Stimulated activated CD8-positive, alpha-beta memory T cell treated with anti-CD3 and anti-CD28 coated beads, Interleukin-4, amount 100 ng/mL, for 24 hours (primary cell): ENCODE measurements around the gene MC1R.
"Not testable (repeated sequence)": the region's sequence is repeated elsewhere in the genome, so short reads cannot be mapped to it uniquely, and the experiment has no call there.

Source experiments
- DNase-seq: peaks from one replicate; pipeline ENCODE4 v3.0.0-alpha.2; 2020; ENCODE audit warnings: low read depth

Gene MC1R

GRCh38 chr16:89960966-89961365 is 42.3 kb downstream of the MC1R start:
- DNase-seq: no peak

- no peak for DNase-seq
Observed at GRCh38 chr16:89961920-89962319, 43.3 kb downstream of the MC1R start.

DNA sequence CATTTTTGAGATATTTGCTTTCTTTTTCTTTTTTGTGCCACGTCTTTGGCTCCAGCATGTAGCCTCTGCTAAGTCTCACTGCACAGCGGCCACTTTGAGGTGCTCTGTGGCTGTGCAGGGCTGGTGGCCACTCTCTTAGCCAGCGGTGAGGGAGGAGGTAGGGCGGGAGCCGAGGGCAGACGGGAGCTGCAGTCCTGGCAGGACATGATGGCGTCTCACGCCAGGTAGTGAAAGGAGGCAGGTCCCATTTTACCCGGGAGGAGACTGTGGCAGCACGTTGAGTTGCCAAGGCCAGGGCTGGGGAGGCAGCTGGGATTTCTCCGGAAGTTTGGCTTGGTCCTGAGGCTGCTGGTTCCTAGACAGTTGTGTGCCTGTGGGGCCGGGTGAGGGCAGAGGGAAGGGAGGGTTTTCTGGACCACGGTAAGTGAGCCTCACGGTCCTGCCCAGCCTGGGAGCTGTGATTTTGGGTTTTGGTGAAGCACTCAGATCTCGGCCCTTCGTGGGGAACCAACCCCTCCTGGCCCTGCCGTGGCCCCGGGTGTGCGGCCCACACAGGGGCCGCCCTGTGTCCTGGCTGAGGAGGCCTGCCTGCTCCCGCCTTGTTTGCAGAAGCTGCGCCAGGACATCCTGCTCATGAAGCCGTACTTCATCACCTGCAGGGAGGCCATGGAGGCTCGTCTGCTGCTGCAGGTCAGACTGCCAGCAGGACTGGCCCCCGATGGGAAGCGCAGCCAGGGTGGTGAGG is 44.3 kb downstream of the MC1R start:
- no peak for DNase-seq

GRCh38 chr16:89964201-89964600 is 45.5 kb downstream of the MC1R start:
- no peak for DNase-seq

DNA sequence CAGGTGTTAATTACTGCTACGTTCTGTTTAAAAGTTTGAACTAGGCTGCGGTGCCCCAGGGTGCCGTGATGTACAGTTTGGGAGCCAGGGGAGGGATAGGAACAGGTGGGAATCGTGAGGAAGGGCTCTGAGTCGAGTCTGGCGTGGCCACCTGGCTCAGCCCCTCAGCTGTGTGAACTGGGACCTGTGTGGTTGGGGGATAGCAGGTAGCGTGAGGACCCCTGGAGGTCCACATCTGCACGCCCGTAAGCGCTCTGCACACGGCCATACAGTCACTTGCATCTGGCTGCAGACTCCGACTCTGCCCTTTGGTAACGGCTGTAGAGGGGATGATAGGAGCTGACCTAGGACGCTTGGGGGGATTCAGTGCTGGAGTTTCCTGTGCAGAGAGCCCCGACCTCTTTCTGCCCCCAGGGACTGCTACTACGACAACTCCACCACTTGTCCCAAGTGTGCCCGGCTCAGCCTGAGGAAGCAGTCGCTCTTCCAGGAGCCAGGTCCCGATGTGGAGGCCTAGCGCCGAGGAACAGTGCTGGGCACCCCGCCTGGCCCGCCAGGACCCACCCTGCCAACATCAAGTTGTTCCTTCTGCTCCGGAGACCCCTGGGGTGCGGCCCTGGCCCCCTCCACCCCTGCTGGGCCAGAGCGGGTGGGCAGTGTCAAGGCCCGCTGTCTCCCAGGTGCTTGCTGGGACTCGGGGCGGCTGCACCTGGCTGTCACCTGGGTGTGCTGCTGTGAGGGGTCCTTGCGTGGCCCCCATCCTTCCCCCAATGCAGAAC is 47.0 kb downstream of the MC1R start:
- no peak for DNase-seq

DNA sequence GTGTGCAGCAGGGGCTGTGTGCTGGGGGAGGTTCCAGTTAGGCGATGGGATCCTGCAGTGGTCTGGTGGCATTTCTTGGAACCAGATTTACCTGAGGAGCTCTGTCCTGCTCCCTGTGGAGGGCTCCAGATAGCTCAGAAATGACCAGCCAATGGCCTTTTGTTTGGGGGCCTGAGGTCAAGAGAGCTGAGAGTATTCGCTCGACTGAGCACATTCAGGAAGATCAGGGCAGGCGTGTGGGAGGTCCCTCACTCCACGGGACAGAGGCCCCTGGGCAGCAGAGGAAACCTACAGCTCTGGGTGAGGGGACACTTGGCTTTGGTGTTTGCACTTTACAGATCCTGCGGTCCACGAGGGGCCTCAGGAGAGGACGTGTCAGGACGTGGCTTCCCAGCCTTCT is 48.1 kb downstream of the MC1R start:
- no peak for DNase-seq

GRCh38 chr16:89967436-89967835 is 48.8 kb downstream of the MC1R start:
- not testable (repeated sequence) for DNase-seq

DNA sequence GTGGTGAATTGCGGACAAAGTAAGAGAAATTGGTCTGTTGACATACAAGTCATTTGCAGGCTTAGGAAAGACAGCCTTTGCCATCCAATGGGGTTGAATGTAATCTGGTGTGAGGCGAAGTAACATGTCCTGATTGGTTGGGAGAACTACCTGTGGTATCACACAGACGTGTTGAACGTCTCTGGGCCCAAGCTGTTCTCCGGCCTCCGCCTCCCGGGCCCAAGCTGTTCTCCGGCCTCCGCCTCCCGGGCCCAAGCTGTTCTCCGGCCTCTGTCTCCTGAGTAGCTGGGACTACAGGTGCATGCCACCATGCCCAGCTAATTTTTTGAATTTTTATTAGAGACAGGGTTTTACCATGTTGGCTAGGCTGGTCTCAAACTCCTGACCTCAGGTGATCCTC is 49.4 kb downstream of the MC1R start:
- DNase-seq: not testable (repeated sequence)

DNA sequence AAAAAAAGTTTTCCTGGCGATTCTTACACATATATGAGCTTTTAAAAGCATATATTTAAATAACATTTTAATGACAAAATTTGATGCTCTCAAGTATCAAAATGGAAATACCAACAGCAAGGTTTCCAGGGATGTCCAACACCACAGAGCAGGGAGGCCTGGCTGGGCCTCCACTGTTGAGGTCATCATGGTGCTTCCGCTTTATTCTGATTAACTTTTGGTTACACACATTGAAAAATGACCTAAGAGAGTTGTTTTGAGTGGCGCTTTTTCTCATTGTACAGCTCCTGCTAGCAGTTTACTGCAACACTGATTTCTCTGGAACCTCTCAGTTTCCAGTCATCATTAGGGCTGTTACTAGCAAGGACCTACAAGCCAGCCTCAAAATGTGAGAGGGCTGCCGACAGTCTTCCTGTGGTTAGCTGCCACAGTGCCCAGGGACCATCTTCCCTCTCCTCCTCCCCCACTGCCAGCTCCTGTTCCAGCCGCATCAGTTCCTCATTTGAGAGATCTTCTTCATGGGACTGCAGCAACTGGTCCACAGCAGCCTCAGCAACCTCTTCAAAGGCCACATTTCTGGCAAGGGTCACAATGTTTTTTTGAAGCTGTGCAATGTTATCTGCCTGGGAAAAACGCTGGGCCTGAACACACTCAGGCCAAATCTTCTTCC is 51.2 kb downstream of the MC1R start:
- DNase-seq: no peak
